Muscle layer of duodenum (tissue), 2 donors: Measurements from ENCODE around the gene CYP4F8.
"Not testable (repeated sequence)": the region's sequence is repeated elsewhere in the genome, so short reads cannot be mapped to it uniquely, and the experiment has no call there.

Source experiments
- H3K27ac ChIP-seq: one replicate; pipeline ENCODE4 v1.7.0; 2013; ENCODE audit warnings: mild to moderate bottlenecking, low read length
- H3K27me3 ChIP-seq: one replicate; pipeline ENCODE4 v1.7.0; 2013; ENCODE audit warnings: low read depth, mild to moderate bottlenecking, control low read depth, low read length
- H3K36me3 ChIP-seq, 2 donors: one replicate each; pipeline ENCODE4 v1.7.0; 2013; ENCODE audit warnings: low read length in 2 of 2, control low read depth in 1 of 2, mild to moderate bottlenecking in 1 of 2; ENCODE audit not compliant: insufficient read depth in 2 of 2, control insufficient read depth in 1 of 2
- H3K4me1 ChIP-seq, 2 donors: one replicate each; pipeline ENCODE4 v1.7.0; 2013; ENCODE audit warnings: low read length in 2 of 2, mild to moderate bottlenecking in 2 of 2, control low read depth in 1 of 2, moderate library complexity in 1 of 2; ENCODE audit not compliant: insufficient read depth in 2 of 2, control insufficient read depth in 1 of 2
- H3K4me3 ChIP-seq, 2 donors: one replicate each; pipeline ENCODE4 v1.7.0; 2013; ENCODE audit warnings: low read length in 2 of 2, low read depth in 1 of 2, mild to moderate bottlenecking in 1 of 2
- H3K9me3 ChIP-seq, 2 donors: one replicate each; pipeline ENCODE4 v1.7.0; 2013; ENCODE audit warnings: low read length in 2 of 2, control low read depth in 1 of 2, mild to moderate bottlenecking in 1 of 2; ENCODE audit not compliant: control insufficient read depth in 1 of 2
- donor health status: healthy.

Gene CYP4F8

DNA sequence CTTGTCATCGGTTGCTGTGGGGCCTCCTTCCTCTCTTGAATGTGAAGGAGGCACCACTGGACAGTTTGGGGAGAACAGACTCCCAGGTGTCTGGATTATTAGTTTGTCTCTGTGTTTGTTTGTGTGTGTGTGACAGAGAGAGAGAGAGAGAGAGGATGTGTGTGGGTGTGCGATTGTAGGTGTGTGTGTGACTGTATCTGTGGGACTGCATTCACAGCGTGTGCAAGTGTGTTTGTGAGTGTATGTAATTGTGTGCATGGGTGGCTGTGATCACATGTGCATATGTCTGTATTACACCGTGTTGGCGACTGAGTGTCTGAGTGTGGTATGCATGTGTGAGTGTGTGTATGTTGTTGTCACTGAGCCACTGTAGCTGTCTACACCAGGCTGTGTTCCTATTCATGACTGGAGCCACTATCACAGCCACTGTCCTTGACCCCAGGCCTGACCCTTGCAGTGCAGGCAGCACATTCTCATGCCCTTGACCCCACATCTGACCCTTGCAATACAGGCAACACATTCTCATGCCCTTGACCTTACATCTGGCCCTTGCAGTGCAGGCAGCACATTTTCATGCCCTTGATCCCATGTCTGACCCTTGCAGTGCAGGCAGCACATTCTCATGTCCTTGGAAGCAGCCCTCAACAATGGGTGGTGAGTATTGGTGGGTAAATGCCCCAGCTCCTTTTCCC lies 25.1 kb upstream of the CYP4F8 start:
- Histone ChIP-seq H3K4me3 (no peak overlapping the region), H3K27me3 (no peaks in the 10 kb centered on the region), H3K36me3 (no peaks in the 10 kb centered on the region), H3K4me1 (no peaks in the 10 kb centered on the region), H3K9me3 (peaks cover 0 to 3% of the 10 kb centered on the region in 2 donors), H3K27ac (no peak overlapping the region)

DNA sequence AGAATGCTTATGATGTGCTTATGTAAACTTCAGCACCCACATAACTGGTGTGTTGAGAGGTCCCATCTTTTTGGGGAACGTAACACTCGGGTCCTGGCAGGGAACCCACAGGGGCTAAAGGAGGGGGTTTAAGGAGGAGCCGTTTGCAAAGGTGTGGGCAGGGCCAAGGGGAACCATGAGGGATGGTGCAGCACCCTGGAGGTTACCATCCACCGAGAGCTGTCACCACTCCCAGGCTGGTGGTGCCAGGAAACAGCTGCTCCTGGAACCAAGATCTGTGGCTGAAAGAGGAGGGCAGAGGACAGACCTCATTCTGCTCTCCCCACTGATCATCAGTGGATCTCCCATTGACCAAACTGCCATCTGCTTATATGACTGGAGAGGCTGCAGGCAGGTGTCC lies 23.2 kb upstream of the CYP4F8 start:
- H3K36me3 ChIP-seq: no peaks in the 10 kb centered on the region
- H3K4me3 ChIP-seq: no peak overlapping the region
- H3K9me3 ChIP-seq: peaks cover 0 to 3% of the 10 kb centered on the region in 2 donors
- no peak overlapping the region for H3K27ac ChIP-seq
- no peaks in the 10 kb centered on the region for H3K4me1 ChIP-seq
- no peaks in the 10 kb centered on the region for H3K27me3 ChIP-seq

DNA sequence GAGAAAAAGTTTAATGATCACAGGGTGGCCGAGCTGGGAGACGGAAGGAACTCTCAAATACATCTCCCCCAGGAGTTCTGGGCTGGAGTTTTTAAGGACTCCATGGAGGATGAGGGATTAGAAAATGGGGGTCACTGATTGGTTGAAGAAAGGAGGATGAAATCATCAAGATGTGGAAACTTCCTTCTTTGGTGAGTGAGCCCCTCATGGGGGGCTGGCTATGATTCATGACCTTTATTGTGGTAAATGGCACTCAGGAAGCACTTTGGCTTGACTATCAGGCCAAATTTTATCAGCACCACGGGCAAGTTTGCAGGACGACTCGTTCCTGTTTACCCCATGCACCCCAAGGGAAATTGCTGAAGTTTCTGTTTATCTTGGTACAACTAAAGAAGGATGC lies 22.5 kb upstream of the CYP4F8 start:
- H3K27ac ChIP-seq, H3K4me3 ChIP-seq, H3K27me3 ChIP-seq, H3K4me1 ChIP-seq, H3K36me3 ChIP-seq, H3K9me3 ChIP-seq: not testable (repeated sequence)

DNA sequence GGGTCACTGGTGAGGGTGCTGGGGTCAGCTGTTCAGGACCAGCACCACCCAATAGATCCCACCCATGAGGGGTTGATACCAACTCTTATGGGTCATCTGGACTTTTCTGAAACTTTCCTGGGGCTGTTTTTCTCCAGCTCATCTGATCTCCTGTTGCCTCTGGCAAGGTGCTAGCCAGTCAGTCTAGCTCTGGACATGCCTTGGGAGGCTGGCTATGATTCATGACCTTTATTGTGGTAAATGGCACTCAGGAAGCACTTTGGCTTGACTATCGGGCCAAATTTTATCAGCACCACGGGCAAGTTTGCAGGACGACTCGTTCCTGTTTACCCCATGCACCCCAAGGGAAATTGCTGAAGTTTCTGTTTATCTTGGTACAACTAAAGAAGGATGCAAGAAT lies 21.3 kb upstream of the CYP4F8 start:
- not testable (repeated sequence) for H3K9me3 ChIP-seq, H3K27ac ChIP-seq, H3K4me3 ChIP-seq, H3K27me3 ChIP-seq, H3K36me3 ChIP-seq, H3K4me1 ChIP-seq

DNA sequence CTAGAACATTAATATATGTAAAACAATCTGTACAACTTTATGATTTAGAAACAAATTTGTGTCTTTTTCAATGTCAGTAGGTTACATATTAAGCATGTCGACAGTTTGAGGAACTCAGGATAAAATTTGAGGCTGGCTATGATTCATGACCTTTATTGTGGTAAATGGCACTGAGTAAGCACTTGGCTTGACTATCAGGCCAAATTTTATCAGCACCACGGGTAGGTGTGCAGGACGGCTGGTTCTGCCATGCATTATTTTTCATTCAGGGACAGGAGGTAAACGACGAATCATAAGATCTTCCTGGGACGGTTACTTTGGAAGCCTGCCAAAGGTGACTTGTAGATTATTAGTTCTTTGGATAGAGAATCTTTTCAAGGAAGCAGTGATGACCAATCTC lies 19.9 kb upstream of the CYP4F8 start:
- Histone ChIP-seq H3K4me1 (no peaks in the 10 kb centered on the region), H3K9me3 (peaks cover 0 to 3% of the 10 kb centered on the region in 2 donors), H3K4me3 (no peak overlapping the region), H3K27me3 (no peaks in the 10 kb centered on the region), H3K36me3 (no peaks in the 10 kb centered on the region), H3K27ac (no peak overlapping the region)

DNA sequence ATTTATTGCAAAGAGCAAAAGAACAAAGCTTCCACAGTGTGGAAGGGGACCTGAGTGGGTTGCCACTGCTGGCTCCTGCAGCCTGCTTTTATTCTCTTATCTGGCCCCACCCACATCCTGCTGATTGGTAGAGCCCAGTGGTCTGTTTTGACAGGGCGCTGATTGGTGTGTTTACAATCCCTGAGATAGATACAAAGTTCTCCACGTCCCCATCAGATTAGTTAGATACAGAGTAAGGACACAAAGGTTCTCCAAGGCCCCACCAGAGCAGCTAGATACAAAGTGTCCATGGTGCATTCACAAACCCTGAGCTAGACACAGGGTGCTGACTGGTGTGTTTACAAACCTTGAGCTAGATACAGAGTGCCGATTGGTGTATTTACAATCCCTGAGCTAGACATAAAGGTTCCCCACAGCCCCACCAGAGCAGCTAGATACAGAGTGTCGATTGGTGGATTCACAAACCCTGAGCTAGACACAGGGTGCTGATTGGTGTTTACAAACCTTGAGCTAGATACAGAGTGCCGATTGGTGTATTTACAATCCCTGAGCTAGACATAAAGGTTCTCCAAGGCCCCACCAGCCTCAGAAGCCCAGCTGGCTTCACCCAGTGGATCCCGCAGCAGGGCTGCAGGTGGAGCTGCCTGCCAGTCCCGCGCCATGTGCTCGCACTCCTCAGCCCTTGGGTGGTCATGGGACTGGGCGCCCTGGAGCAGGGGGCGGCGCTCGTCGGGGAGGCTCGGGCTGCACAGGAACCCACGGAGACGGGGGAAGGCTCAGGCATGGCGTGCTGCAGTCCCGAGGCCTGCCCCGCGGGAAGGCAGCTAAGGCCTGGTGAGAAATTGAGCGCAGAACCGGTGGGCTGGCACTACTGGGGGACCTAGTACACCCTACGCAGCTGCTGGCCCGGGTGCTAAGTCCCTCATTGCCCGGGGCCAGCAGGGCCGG lies 6.8 kb upstream of the CYP4F8 start:
- not testable (repeated sequence) for H3K9me3 ChIP-seq, H3K36me3 ChIP-seq, H3K4me3 ChIP-seq, H3K27me3 ChIP-seq, H3K27ac ChIP-seq, H3K4me1 ChIP-seq

DNA sequence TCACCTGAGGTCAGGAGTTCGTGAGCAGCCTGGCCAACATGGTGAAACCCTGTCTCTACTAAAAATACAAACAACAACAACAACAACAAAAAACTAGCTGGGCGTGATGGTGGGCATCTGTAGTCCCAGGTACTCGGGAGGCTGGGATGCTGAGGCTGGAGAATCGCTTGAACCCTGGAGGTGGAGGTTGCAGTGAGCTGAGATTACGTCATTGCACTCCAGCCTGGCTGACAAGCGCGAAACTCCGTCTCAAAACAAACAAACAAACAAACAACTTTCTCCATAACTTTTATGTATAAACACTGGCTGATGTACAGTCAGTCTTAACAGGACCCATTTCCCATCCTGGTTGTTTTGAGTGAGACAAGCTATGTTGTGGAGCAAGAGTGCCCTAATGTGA lies 5.8 kb upstream of the CYP4F8 start:
- no peaks in the 10 kb centered on the region for H3K27me3 ChIP-seq
- no peak overlapping the region for H3K27ac ChIP-seq
- H3K4me3 ChIP-seq: no peak overlapping the region
- H3K36me3 ChIP-seq: no peaks in the 10 kb centered on the region
- no peaks in the 10 kb centered on the region for H3K9me3 ChIP-seq
- no peaks in the 10 kb centered on the region for H3K4me1 ChIP-seq

DNA sequence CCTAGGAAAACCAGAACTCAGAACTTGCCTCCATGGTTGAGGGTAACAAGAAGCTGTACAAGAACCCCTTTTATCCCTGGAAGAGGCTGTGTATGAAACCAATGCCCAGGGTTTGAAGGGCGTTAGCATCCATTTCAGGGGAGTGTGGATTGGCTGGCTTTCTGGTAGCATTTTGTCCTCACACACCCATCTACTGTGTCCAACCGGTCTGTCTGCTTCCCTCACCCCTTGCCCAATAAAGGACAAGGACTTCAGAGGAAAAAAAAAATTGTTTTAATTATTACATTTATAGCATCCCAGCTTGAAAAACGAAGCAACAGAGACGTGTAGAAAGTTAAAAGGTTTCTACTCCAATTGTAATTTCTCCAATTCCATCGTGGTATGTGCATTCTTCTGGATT lies 2.7 kb upstream of the CYP4F8 start:
- H3K4me1 ChIP-seq: no peaks in the 10 kb centered on the region
- no peaks in the 10 kb centered on the region for H3K9me3 ChIP-seq
- H3K27me3 ChIP-seq: no peaks in the 10 kb centered on the region
- no peak overlapping the region for H3K27ac ChIP-seq
- no peaks in the 10 kb centered on the region for H3K36me3 ChIP-seq
- H3K4me3 ChIP-seq: no peak overlapping the region

DNA sequence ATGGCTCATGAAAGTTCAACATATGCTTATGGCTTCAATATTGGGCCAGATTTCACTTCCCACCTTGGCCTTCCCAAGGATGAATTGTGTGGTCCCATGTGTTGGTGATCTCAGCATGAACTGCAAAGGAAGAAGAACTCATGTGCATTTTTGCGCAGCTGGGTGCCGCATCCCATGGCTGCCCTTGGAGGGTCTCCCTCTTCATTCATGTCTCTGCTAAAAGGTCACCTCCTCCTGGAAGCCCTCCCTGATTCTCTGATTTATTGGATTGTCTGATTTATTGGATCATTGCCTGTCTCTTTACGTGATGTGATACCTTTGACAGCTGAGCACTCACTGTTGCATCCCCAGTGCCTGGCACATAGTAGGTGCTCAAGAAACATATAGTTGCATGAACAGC lies 1.7 kb upstream of the CYP4F8 start:
- no peak overlapping the region for H3K4me3 ChIP-seq
- no peaks in the 10 kb centered on the region for H3K27me3 ChIP-seq
- no peaks in the 10 kb centered on the region for H3K36me3 ChIP-seq
- H3K27ac ChIP-seq: no peak overlapping the region
- no peaks in the 10 kb centered on the region for H3K9me3 ChIP-seq
- no peaks in the 10 kb centered on the region for H3K4me1 ChIP-seq

DNA sequence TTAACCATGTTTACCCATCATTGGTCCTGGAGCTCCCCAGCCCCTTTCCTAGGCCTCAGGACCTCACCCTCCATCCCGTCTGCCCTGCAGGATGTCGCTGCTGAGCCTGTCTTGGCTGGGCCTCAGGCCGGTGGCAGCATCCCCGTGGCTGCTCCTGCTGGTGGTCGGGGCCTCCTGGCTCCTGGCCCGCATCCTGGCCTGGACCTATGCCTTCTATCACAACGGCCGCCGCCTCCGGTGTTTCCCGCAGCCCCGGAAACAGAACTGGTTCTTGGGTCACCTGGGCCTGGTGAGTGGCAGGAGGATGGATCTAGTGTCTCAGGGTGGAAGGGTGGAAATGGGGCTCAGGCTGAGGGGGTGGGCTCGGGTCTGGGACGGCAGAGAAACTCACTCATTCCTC lies 508 bp downstream of the CYP4F8 start:
- Histone ChIP-seq H3K4me1 (no peaks in the 10 kb centered on the region), H3K27me3 (no peaks in the 10 kb centered on the region), H3K4me3 (no peak overlapping the region), H3K36me3 (no peaks in the 10 kb centered on the region), H3K9me3 (no peaks in the 10 kb centered on the region), H3K27ac (no peak overlapping the region)

DNA sequence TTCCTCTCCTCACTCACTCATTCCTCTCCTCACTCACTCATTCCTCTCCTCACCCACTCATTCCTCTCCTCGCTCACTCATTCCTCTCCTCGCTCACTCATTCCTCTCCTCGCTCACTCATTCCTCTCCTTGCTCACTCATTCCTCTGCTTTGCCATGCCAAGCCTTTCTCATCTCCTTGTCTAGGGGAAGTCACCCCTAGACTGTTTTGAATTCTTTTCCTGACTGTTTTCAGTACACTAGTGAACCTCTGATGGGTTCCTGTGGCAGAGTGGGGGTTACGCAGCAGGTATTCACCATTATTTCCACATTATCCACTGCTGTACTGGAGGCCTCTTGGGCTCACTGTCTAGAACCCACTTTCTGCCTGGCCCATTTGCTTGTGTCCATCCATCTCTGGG lies 1.2 kb downstream of the CYP4F8 start:
- Histone ChIP-seq H3K36me3 (no peaks in the 10 kb centered on the region), H3K27me3 (no peaks in the 10 kb centered on the region), H3K4me3 (no peak overlapping the region), H3K4me1 (no peaks in the 10 kb centered on the region), H3K9me3 (no peaks in the 10 kb centered on the region), H3K27ac (no peak overlapping the region)
